T follicular helper cell (primary cell): Measurements from ENCODE around the gene C1orf94.
"Not testable (repeated sequence)": the region's sequence is repeated elsewhere in the genome, so short reads cannot be mapped to it uniquely, and the experiment has no call there.

Experiments used
- DNase-seq: peaks from one replicate; pipeline ENCODE4 v3.0.0-alpha.2; 2020; ENCODE audit warnings: low read depth

Gene C1orf94

GRCh38 chr1:34164771-34165391, 11.8 kb upstream of the C1orf94 start, which contains the start of gene CSMD2:
CSMD2 (minus strand) TSS chr1:34165230; CDS start chr1:34165097, 133 bp downstream.
- no peak for DNase-seq

GRCh38 chr1:34165422-34165921, 11.2 kb upstream of the C1orf94 start:
- no peak for DNase-seq

DNA sequence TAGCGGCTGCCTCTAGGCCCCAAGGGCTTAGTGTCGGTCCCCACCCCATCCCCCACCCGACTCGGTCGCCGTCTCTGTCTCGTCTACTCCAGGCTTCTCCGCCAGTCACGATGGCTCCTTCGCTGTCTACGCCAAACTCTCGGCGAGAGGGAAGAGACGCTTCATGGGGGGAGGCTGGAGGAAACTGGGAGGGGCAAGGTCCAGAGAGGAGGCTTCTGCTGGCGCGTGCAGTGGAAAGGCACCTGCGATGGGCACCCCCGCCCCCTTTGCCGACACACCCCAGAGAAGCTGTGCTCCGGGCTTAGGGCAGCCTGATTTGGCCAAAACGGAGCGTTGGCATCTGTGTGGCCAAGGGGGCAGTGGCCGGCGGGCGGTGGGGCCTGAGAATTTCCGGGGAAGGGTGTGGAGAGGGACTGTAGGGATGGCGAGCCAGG, 10.5 kb upstream of the C1orf94 start:
- DNase-seq: no peak

GRCh38 chr1:34166625-34167361, 9.9 kb upstream of the C1orf94 start:
- no peak for DNase-seq

DNA sequence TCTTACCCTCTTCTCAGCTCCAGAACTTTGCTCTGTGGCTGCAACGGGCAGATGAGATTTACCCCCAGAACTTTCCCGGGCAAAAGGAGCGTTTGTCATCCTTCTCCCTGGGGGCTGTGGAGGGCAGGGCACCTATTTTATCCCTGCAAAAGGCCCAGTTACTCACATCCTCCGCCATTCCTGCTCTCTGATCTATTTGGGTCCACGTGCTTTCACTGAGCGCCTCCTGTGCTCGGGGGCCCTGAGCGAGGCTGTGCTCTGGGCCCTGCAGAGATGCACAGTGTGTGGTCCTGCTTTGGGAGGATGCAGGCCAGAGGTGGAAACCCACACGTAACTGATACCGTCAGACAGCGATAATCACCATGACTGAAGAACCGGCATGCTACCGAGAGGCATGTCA, 9.3 kb upstream of the C1orf94 start:
- DNase-seq: no peak

DNA sequence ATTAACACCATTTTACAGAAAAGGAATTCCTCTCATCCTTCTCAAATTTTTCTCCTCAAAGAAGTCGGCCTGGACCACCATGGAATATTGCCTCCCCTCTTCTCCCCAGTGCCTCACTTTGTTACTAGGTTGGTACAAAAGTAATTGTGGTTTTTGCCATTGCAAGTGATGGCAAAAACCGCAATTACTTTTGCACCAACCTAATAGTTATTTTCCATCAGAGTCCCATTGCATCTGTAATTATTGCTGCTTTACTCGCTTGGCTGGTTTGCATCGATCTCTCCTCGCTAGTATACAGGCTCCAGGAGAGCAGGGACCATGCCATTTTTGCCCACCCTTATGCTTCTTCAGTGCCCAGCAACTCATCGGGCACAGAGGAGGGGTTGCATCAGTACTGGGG, 963 bp upstream of the C1orf94 start:
- DNase-seq: no peak

GRCh38 chr1:34178072-34178471, 1.4 kb downstream of the C1orf94 start:
- DNase-seq: no peak

- DNase-seq: not testable (repeated sequence)
These were observed 6.7 kb downstream of the C1orf94 start for GRCh38 chr1:34183381-34183780.

GRCh38 chr1:34186741-34187494, 10.2 kb downstream of the C1orf94 start:
- DNase-seq: no peak

GRCh38 chr1:34188418-34188817, 11.7 kb downstream of the C1orf94 start:
- DNase-seq: no peak

GRCh38 chr1:34188985-34189384, 12.3 kb downstream of the C1orf94 start:
- no peak for DNase-seq

DNA sequence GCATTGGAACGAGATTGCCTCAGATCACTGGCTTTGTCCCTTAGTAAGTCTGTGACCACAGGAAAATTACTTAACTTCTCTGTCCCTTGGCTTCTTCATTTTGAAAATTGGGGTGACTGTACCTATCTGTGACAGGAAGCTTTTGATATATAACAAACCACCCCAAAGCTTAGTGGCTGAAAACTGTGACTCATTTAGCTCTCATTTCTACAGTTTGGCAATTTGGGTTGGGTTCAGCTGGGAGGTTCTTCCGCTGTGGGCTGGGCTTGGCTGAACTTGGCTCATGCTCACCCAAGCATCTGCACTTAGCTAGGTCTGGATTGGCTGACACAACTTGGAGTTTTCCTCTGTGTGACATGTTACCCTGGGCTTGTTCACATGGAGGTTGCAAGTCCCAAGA, 14.0 kb downstream of the C1orf94 start:
- DNase-seq: no peak

DNA sequence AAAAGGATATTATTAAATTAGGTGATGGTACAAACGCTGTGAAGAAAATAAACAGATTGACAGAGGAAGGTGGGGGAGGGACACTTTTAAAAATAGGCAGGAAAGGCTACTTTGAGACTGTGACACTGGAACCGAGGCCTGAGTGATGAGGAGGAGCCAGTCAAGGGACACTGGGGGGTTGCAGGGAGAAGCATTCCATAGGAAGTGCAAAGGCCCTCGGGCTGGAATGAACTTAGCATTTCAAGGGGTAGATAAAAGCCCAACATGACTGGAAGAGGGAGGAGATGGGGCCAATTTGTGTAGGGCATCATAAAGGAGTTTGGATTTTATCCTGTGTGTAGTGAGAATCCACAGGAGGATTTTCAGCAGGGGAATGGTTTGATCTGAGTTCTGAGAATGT, 15.9 kb downstream of the C1orf94 start:
- DNase-seq: no peak

DNA sequence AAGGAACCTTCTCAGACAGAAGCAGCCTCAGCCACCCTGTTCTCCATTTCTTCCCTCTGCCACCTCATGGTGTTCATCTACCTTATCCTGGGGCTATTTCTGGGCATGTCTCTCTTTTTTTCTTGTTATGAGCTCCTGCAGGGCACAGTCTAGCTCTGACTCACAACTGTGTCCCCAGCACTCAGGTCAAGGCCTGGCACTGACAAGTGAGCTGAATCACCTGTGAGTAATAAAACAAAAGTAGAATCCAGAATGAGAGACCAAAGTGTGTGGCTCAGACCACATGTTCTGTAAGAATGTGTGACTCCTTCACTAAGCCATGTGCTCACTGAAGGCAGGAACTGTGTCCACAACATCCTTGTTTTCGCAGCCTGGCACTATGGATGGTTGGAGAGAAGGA, 23.2 kb downstream of the C1orf94 start:
- DNase-seq: no peak

DNA sequence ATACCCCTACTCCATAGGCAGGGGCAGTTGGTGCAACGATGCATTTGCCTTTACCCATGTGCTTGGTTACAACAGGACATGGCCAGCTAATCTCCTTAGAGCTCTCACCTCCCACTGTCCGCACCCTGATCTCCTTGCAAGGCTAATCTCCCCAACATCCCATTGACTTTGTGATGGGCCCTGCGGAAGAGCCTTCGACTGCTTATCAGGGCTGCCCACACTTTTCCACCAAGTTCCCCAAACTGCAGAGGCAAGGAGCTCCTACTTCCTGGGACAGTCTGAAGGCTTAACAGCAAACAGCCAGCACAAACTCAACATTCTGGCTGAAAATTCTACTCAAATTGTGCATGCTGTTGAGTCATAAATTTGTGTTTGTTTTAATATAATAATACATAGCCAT, 36.0 kb downstream of the C1orf94 start:
- no peak for DNase-seq

DNA sequence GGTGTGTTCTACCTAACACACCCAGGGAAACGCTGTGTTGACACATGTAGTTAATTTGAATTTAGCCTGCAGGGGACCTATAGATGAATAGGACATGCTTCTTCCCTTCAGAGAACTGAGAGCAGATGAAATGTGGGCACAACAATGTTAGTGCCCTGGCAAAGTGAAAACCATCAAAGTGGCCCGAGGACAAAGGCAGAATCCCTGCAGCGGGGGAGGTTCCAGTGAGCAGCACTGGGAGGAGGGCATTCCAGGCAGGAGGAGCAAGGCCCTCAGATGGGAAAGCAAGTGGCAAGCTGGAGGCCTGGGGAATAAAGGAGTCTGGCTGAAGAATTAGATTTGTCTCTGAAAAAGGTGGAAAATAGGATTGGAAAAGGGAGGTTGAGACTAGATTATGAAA, 37.2 kb downstream of the C1orf94 start:
- DNase-seq: no peak

DNA sequence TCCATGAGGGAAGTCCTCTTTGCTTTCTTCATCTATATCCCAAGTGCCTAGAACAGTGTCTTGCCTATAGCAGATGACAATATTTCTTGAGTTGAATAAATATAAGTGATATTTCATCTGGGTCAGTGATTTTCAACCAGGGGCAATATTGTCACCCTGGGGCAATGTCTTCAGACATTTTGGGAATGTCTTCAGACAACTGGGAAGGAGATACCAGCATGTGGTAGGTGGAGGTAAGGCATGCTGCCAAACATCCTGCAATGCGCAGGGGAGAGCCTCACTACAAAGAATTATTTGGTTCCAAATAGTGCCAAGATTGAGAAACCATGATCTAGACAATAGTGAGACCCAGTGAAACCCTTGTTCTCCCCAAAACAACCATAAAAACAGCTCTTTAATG, 54.7 kb downstream of the C1orf94 start:
- DNase-seq: no peak

GRCh38 chr1:34235594-34235993, 58.9 kb downstream of the C1orf94 start:
- no peak for DNase-seq

DNA sequence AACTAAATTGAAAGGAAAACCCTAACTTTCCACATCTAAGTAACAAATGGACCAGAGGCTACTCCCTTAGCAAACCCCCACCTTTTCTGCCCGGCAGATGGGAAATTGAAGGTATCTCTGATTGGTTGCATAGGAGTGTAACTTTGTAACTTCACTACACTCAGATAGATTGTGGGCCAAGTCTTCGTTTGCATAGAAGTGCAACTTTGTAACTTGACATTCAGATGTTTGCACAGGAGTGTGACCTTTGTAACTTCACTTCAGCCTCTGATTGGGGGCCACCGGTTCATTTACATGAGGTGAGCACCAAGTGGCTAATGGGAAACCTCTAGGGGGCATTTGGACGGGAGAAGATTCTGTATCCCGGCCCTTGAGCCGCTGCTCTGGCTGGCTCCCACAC, 59.4 kb downstream of the C1orf94 start:
- no peak for DNase-seq

GRCh38 chr1:34237151-34237815, 60.6 kb downstream of the C1orf94 start:
- DNase-seq: no peak

DNA sequence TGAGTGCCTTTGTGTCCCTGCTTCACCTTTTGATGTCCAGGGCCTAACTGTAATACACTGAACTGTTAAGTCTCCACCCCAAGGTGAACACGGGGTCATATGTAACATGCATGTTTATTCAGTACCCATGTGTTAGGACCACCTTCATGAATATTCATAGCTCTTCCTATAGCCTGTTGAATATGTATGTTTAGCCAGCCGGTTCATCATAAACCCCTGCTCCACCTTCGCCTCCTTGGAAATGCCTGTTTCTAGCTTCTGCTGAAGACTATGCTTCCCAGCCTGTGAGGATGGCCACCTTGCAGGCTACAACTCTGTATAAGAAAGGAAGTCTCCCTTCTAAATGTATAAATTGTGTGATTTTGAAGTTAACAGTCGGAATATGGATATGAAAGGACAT, 69.3 kb downstream of the C1orf94 start:
- no peak for DNase-seq

DNA sequence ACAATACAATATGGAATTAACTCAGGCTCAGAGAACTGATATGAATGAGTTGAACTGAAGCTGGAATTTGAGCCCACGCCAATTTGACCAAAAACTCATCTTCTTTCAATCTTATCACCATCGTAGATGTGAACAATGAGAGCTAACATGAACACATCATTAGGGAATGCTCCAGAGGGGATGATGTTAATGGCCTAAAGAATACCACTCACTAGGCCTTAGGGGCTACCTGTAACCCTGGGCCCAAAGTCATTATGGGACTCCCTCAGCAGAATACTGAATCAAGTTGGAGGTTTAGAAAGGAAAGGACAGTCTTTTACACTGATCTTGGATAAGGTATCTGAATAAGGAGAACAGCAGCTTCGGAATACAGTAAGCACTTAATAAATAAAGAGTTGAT, 73.6 kb downstream of the C1orf94 start:
- DNase-seq: no peak
